Upper lobe of right lung (tissue), 1 donor: Measurements from ENCODE around the gene SLC6A6. TPM values are rescaled to one million over a fixed set of nuclear protein-coding genes. Genes with fewer than 3 reads are reported as not detected.

Experiments used
- ATAC-seq: fragments of 200-7000 bp; cut with Tn5 transposase; one replicate; pipeline ENCODE4 v1.9.1; 2020; ENCODE audit warnings: mild to moderate bottlenecking, moderate library complexity
- DNase-seq: peaks from one replicate; pipeline ENCODE4 v3.0.0-alpha.2; 2020
- H3K27ac ChIP-seq: fragments of 200-600 bp; one replicate; pipeline ENCODE4 v1.8.0; 2022
- H3K27me3 ChIP-seq: fragments of 200-600 bp; one replicate; pipeline ENCODE4 v1.8.0; 2022; ENCODE audit warnings: mild to moderate bottlenecking
- H3K36me3 ChIP-seq: fragments of 200-600 bp; one replicate; pipeline ENCODE4 v1.8.0; 2022
- H3K4me1 ChIP-seq: fragments of 200-600 bp; one replicate; pipeline ENCODE4 v1.8.0; 2022
- H3K4me3 ChIP-seq: fragments of 200-600 bp; one replicate; pipeline ENCODE4 v1.8.0; 2022; ENCODE audit warnings: mild to moderate bottlenecking
- H3K9me3 ChIP-seq: fragments of 200-600 bp; one replicate; pipeline ENCODE4 v1.8.0; 2022
- intact Hi-C: fragments of 100-400 bp; cut with DNase I; formaldehyde crosslinking; loops from one replicate; pipeline ENCODE4 v1.11.0; 2022
- total RNA-seq: library from RNA; stranded (reverse); fragmentation: NEBNext Ultra II Directional; extraction: Animal tissue kit (Norgen Biotek cat#: 25700); gene quantifications from one replicate; pipeline ENCODE4 v1.2.1, GENCODE V29; 2021
- TF ChIP-seq, protein P1 (sequence below): fragments of 200-600 bp; IDR thresholded peaks from one replicate; pipeline ENCODE4 v1.8.0; 2022; ENCODE audit warnings: antibody characterized with exemption
- donor health status: DM: no; HTN: yes; CAD: no; lungs with severe emphysema.

SLC6A6 gene
- total RNA-seq, 1 donor from 2014 or later, result 54.3 TPM

DNA sequence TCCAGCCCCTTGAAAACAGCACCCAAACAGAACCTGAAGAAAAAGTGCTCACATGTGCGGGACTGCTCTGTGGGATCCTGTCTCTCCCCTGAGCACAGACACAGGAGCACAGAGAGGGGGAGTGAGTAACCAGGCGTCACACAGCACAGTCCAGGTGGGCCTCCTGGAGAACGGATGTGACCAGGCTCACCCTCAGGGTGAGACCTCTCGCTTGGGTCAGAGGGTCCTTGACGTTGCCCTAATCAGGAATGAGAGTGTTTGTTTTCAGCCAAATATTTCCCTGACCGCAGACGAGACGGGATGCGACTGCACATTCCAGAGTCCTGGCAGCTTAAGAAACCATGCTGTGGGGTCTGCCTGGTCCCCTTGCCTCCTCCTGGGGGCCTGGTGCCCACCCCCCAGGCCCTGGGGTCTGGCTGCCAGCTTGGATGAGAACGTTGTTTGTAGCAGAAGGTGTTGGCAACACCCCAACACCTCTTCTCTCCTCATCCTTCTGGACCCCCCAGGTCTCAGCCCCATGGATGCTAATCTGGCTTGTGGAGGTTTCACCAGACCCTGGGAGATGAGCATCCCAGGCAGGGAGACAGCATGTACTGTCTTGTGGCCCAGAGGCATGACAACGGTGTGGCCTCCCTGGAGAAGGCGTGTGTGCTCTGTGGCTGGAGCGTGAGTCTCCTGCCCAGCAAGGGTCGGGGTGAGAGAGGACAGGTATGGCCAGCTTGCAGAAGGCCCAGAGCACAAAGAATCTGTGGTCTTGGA is 42.1 kb upstream of the SLC6A6 start:
- Histone ChIP-seq H3K9me3 (no peaks in the 10 kb centered on the region), H3K4me3 (no peak overlapping the region), H3K4me1 (peaks cover 12% of the 10 kb centered on the region), H3K27ac (no peak overlapping the region), H3K36me3 (no peaks in the 10 kb centered on the region), H3K27me3 (no peaks in the 10 kb centered on the region)
- TF ChIP-seq, protein P1, sequence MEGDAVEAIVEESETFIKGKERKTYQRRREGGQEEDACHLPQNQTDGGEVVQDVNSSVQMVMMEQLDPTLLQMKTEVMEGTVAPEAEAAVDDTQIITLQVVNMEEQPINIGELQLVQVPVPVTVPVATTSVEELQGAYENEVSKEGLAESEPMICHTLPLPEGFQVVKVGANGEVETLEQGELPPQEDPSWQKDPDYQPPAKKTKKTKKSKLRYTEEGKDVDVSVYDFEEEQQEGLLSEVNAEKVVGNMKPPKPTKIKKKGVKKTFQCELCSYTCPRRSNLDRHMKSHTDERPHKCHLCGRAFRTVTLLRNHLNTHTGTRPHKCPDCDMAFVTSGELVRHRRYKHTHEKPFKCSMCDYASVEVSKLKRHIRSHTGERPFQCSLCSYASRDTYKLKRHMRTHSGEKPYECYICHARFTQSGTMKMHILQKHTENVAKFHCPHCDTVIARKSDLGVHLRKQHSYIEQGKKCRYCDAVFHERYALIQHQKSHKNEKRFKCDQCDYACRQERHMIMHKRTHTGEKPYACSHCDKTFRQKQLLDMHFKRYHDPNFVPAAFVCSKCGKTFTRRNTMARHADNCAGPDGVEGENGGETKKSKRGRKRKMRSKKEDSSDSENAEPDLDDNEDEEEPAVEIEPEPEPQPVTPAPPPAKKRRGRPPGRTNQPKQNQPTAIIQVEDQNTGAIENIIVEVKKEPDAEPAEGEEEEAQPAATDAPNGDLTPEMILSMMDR, result no peak
- DNase-seq, result no peak
- ATAC-seq, result peak; percentile 24
- intact Hi-C loops, result no loop called here

DNA sequence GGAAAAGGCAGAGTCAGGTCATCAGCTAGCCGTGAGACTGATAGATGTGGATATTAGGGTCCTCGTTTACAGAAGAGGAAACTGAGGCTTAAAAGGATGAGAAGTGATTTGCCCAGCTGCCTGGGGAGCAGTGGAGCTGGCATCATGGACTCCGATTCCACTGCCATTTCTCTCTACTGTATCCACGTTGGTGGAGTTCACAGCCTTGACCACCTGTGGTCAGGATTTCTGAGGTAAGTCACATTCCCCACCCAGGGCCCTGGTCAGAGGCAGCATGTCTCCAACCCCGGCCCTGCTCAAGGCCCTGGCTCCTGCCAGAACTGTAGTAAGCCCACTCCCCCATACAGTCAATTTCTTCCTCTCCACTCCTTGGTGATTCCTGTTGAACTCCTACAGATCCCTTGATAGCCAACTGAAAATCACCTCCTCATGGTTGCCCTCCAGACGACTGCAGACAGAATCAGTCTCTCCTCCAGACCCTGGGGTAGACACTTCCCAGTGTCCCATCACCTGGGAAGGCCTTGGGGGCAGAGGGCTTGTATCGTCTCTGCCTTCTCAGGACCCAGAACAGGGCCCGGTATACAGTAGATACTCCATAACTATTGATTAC is 41.2 kb upstream of the SLC6A6 start:
- intact Hi-C loops, result no loop called here
- H3K9me3 ChIP-seq, result no peaks in the 10 kb centered on the region
- DNase-seq (no peak), ATAC-seq (no peak)
- no peaks in the 10 kb centered on the region for H3K27me3 ChIP-seq
- H3K4me3 ChIP-seq, result no peak overlapping the region
- no peaks in the 10 kb centered on the region for H3K36me3 ChIP-seq
- TF ChIP-seq, protein P1, result no peak
- no peak overlapping the region for H3K27ac ChIP-seq
- peaks cover 12% of the 10 kb centered on the region for H3K4me1 ChIP-seq

DNA sequence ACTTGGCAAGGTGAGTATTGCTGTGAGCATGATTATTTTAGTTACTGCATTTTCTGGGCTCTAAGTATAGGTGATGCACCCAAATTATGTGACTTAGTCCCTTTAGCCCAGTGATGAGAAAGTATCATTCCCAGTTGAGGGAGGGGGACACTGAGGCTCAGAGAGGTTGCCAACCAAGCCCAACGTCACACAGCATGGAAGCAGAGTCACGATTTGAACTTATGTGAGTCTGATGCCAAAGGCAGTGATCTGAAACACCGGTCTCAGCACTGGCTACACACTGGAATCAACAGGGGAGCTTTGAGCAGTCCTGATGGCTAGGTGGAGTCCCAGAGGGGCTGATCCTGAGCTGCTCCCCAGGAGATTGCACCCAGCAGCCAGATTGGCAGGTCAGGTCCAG is 39.5 kb upstream of the SLC6A6 start:
- no peak for ATAC-seq
- no peak for DNase-seq
- Histone ChIP-seq H3K36me3 (no peaks in the 10 kb centered on the region), H3K27me3 (no peaks in the 10 kb centered on the region), H3K27ac (no peak overlapping the region), H3K4me1 (peaks cover 12% of the 10 kb centered on the region), H3K4me3 (no peak overlapping the region), H3K9me3 (no peaks in the 10 kb centered on the region)
- TF ChIP-seq, protein P1, result no peak
- intact Hi-C loops, result no loop called here

DNA sequence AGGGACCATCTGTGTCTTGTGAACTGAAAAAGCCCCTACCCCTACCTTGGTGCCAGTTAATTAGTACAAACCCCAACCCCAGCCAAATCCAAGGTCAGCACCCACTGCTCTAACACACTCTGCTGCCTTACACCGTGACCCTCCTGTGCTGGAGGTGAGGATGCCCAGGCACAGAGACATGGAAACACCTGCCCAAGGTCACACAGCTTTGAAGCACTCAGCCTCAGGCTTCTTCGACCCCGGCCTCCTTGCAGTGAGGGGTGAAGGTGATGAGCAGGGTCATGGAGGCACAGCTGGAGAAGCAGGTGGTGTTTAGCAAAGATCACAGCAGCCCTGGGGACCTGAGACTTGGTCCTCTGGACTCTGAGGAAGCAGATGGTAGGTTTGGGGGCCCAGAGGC is 39.0 kb upstream of the SLC6A6 start:
- Histone ChIP-seq H3K27ac (no peak overlapping the region), H3K9me3 (no peaks in the 10 kb centered on the region), H3K36me3 (no peaks in the 10 kb centered on the region), H3K4me1 (peaks cover 10% of the 10 kb centered on the region), H3K27me3 (no peaks in the 10 kb centered on the region), H3K4me3 (no peak overlapping the region)
- DNase-seq (no peak), ATAC-seq (no peak)
- TF ChIP-seq, protein P1, result no peak
- intact Hi-C loops, result no loop called here

DNA sequence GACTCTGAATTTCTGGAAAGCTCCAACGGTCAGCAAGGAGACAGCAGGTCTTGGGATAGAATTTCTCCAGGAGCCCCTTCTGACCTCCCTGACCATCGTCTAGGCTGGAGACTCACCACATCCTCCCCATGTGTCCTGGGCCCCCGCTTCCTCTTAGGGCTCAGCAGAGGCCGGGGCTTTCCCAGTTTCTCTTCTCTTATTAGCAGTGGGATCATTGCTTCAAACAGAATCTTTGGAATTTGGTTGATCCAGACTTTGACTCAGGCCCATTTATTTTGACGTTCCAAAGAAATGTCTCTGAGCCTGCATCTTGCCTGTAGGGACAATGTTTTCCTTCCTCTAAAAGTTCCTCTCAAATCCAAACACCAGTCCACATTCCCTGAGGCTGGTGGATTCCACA is 38.4 kb upstream of the SLC6A6 start:
- Histone ChIP-seq H3K27me3 (no peaks in the 10 kb centered on the region), H3K4me3 (no peak overlapping the region), H3K27ac (no peak overlapping the region), H3K9me3 (no peaks in the 10 kb centered on the region), H3K36me3 (no peaks in the 10 kb centered on the region), H3K4me1 (peaks cover 3% of the 10 kb centered on the region)
- peak; percentile 47 for ATAC-seq
- no peak for DNase-seq
- TF ChIP-seq, protein P1, result no peak
- intact Hi-C loops, result no loop called here
